Activated CD8-positive, alpha-beta T cell treated with anti-CD3 and anti-CD28 coated beads for 36 hours (primary cell): ENCODE measurements around the gene NUPR2. TPM values are rescaled to one million over a fixed set of nuclear protein-coding genes. Genes with fewer than 3 reads are reported as not detected.
A peak's percentile ranks its signal among the peaks of the same experiment; 100 is the strongest.
"Not testable (repeated sequence)": the region's sequence is repeated elsewhere in the genome, so short reads cannot be mapped to it uniquely, and the experiment has no call there.

ENCODE experiments used
- ATAC-seq: fragments of 200-7000 bp; cut with Tn5 transposase; one replicate; pipeline ENCODE4 v1.10.0; 2021; ENCODE audit warnings: mild to moderate bottlenecking, moderate library complexity
- CTCF ChIA-PET: fragments of 350-600 bp; sonication (Branson Sonifier 250); formaldehyde crosslinking; loops from one replicate; lab custom pipeline; 2021; ENCODE audit warnings: antibody characterized with exemption; lab: Charles Lee
- POLR2A ChIA-PET: fragments of 350-600 bp; sonication (Branson Sonifier 250); formaldehyde crosslinking; loops from one replicate; lab custom pipeline; 2021; ENCODE audit warnings: antibody characterized with exemption; lab: Charles Lee
- DNase-seq: peaks from one replicate; pipeline ENCODE4 v3.0.0-alpha.2; 2020
- H3K27ac Mint-ChIP-seq: one replicate; pipeline ENCODE4 v1.8.0; 2021; ENCODE audit warnings: mild to moderate bottlenecking, mixed read lengths
- H3K27me3 Mint-ChIP-seq: one replicate; pipeline ENCODE4 v1.8.0; 2021; ENCODE audit warnings: mixed read lengths
- H3K36me3 Mint-ChIP-seq: one replicate; pipeline ENCODE4 v1.8.0; 2021; ENCODE audit warnings: low read depth, mixed read lengths
- H3K4me1 Mint-ChIP-seq: one replicate; pipeline ENCODE4 v1.8.0; 2021; ENCODE audit warnings: low read depth, mixed read lengths
- H3K4me3 Mint-ChIP-seq: one replicate; pipeline ENCODE4 v1.8.0; 2021; ENCODE audit warnings: mild to moderate bottlenecking, moderate library complexity, mixed read lengths
- H3K9me3 Mint-ChIP-seq: one replicate; pipeline ENCODE4 v1.8.0; 2021; ENCODE audit warnings: mixed read lengths
- CTCF ChIP-seq: fragments of 200-600 bp; IDR thresholded peaks from one replicate; pipeline ENCODE4 v1.8.0; 2022; ENCODE audit warnings: antibody characterized with exemption, mild to moderate bottlenecking
- intact Hi-C: fragments of 100-400 bp; cut with micrococcal nuclease; formaldehyde crosslinking; loops from one replicate; pipeline ENCODE4 v1.10.0; 2022
- total RNA-seq, 2 experiments: library from RNA; stranded (reverse); gene quantifications; one replicate each; pipeline ENCODE4 v1.2.3, GENCODE V29; 2021

Gene NUPR2
- total RNA-seq, 2 experiments from 2014 or later: not detected

GRCh38 chr7:56106108-56107073 lies 9.8 kb downstream of the NUPR2 start, which contains the start of gene CHCHD2:
Gene CHCHD2 (minus strand): TSS chr7:56106476. CDS start chr7:56106413, 63 bp downstream.
- Mint-ChIP-seq H3K27ac (peak within 1 kb of the TSS; percentile 99), H3K9me3 (peaks cover 5% of the 10 kb centered on the region), H3K36me3 (peaks cover 42% of the 10 kb centered on the region), H3K4me1 (peaks cover 29% of the 10 kb centered on the region), H3K4me3 (peak within 1 kb of the TSS; percentile 100), H3K27me3 (no peaks in the 10 kb centered on the region)
- TF ChIP-seq CTCF: no peak
- peak; percentile 98 for ATAC-seq
- CTCF ChIA-PET: interaction anchor here (1.0 to 1.8 kb wide), 2 partner anchors 17 to 32 kb away, joined by 3 to 11 read pairs; no protein-coding TSS in a partner anchor
- peak; percentile 97 for DNase-seq
- POLR2A ChIA-PET: interaction anchor here (0.6 to 1.1 kb wide), 4 partner anchors 11 to 741 kb away, joined by 3 read pairs; no protein-coding TSS in a partner anchor
- intact Hi-C loops: loop anchor here (5.0 kb wide), 1 partner anchor 54 kb away; the partner anchor contains the start of genes CCT6A and PSPH

GRCh38 chr7:56105508-56105907 lies 10.7 kb downstream of the NUPR2 start:
- no peak for TF ChIP-seq CTCF
- H3K27ac Mint-ChIP-seq: peak overlapping the region; percentile 99
- CTCF ChIA-PET: interaction anchor here (1.0 to 1.8 kb wide), 2 partner anchors 16 to 31 kb away, joined by 3 to 11 read pairs; no protein-coding TSS in a partner anchor
- H3K4me3 Mint-ChIP-seq: peak overlapping the region; percentile 100
- H3K9me3 Mint-ChIP-seq: peaks cover 5% of the 10 kb centered on the region
- ATAC-seq (peak; percentile 17), DNase-seq (peak; percentile 51)
- POLR2A ChIA-PET: interaction anchor here (0.6 to 1.0 kb wide), 3 partner anchors 17 to 740 kb away, joined by 3 read pairs; no protein-coding TSS in a partner anchor
- peaks cover 31% of the 10 kb centered on the region for H3K4me1 Mint-ChIP-seq
- intact Hi-C loops: loop anchor here (5.0 kb wide), 1 partner anchor 53 kb away; the partner anchor contains the start of genes CCT6A and PSPH
- H3K36me3 Mint-ChIP-seq: peaks cover 50% of the 10 kb centered on the region
- H3K27me3 Mint-ChIP-seq: no peaks in the 10 kb centered on the region

- ATAC-seq, H3K9me3 Mint-ChIP-seq, DNase-seq, intact Hi-C loops, H3K27ac Mint-ChIP-seq, H3K27me3 Mint-ChIP-seq: not testable (repeated sequence)
- Mint-ChIP-seq H3K36me3 (peaks cover 53% of the 10 kb centered on the region), H3K4me3 (peak overlapping the region; percentile 100), H3K4me1 (peaks cover 29% of the 10 kb centered on the region)
- POLR2A ChIA-PET: interaction anchor here (0.7 to 1.8 kb wide), 3 partner anchors 12 to 768 kb away, joined by 3 to 5 read pairs (median 3); no protein-coding TSS in a partner anchor
- CTCF ChIA-PET: interaction anchor here (0.7 kb wide), 1 partner anchor 30 kb away, joined by 3 read pairs; no protein-coding TSS in a partner anchor
Observed at GRCh38 chr7:56104138-56104537, 12.1 kb downstream of the NUPR2 start.

GRCh38 chr7:56099653-56100052 lies 16.6 kb downstream of the NUPR2 start:
- DNase-seq: peak; percentile 12
- Mint-ChIP-seq H3K36me3 (peaks cover 39% of the 10 kb centered on the region), H3K4me1 (peaks cover 15% of the 10 kb centered on the region), H3K4me3 (no peak overlapping the region), H3K27me3 (no peaks in the 10 kb centered on the region), H3K27ac (no peak overlapping the region), H3K9me3 (no peaks in the 10 kb centered on the region)
- TF ChIP-seq CTCF: no peak
- intact Hi-C loops: no loop called here
- ATAC-seq: peak; percentile 31
- POLR2A ChIA-PET: no interaction called here
- CTCF ChIA-PET: interaction anchor here (1.9 kb wide), 1 partner anchor 25 kb away, joined by 6 read pairs; no protein-coding TSS in a partner anchor

GRCh38 chr7:56098187-56099008 lies 17.8 kb downstream of the NUPR2 start:
- H3K27ac Mint-ChIP-seq, H3K9me3 Mint-ChIP-seq, H3K27me3 Mint-ChIP-seq, H3K4me3 Mint-ChIP-seq, DNase-seq, ATAC-seq, intact Hi-C loops, H3K4me1 Mint-ChIP-seq: not testable (repeated sequence)
- CTCF ChIA-PET: interaction anchor here (1.9 kb wide), 1 partner anchor 24 kb away, joined by 6 read pairs; no protein-coding TSS in a partner anchor
- POLR2A ChIA-PET: interaction anchor here (0.6 kb wide), 2 partner anchors 565 to 832 kb away, joined by 3 to 4 read pairs; no protein-coding TSS in a partner anchor
- H3K36me3 Mint-ChIP-seq: peaks cover 28% of the 10 kb centered on the region
